ENCODE measurements around the gene TXNRD1. TPM values are rescaled to one million over a fixed set of nuclear protein-coding genes. Genes with fewer than 3 reads are reported as not detected.
"Not testable (repeated sequence)": the region's sequence is repeated elsewhere in the genome, so short reads cannot be mapped to it uniquely, and the experiment has no call there.

TXNRD1 gene
- total and polyA plus RNA-seq, 4 donors: 23.6 to 70.8 (median 55.7) TPM

DNA sequence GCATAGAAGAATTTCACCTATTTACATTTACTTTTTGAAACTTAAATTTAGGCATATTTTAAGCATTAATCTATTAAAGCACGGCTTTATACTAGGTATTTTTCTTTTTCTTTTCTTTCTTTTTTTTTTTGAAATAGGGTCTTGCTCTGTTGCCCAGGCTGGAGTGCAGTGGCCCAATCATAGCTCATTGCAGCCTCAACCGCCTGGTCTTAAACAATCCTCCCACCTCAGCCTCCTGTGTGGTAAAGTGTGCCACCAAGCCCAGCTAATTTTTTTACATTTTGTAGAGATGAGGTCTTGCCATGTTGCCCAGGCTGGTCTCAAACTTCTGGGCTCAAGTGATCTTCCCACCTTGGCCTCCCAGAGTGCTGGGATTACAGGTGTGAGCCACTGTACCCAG is 2.9 kb downstream of the TXNRD1 start:
- H3K36me3 ChIP-seq (ENCODE audit: control insufficient read depth in 4 of 4, insufficient read depth in 3 of 4, low read depth in 1 of 4, low read length in 3 of 4); H3K9me3 ChIP-seq (ENCODE audit: control insufficient read depth in 4 of 4, low read length in 3 of 4); DNase-seq (ENCODE audit: low spot score); H3K27ac ChIP-seq (ENCODE audit: low read depth in 1 of 2, low read length in 2 of 2); H3K9ac ChIP-seq (ENCODE audit: low read depth in 1 of 2, low read length in 2 of 2); H3K4me1 ChIP-seq (ENCODE audit: control insufficient read depth in 4 of 4, insufficient read depth in 4 of 4, low read length in 3 of 4); H3K27me3 ChIP-seq (ENCODE audit: control insufficient read depth in 4 of 4, insufficient read depth in 4 of 4, low read length in 3 of 4); H3K4me3 ChIP-seq (ENCODE audit: low read depth in 1 of 3, low read length in 3 of 3): not testable (repeated sequence)
- 98% methylated on average over 2 of the region's 2 CpGs for WGBS

- 93% methylated on average over 1 of the region's 1 CpG for WGBS
- Histone ChIP-seq H3K9ac (ENCODE audit: low read depth in 1 of 2, low read length in 2 of 2) (no peak overlapping the region), H3K27me3 (ENCODE audit: control insufficient read depth in 4 of 4, insufficient read depth in 4 of 4, low read length in 3 of 4) (no peaks in the 10 kb centered on the region), H3K36me3 (ENCODE audit: control insufficient read depth in 4 of 4, insufficient read depth in 3 of 4, low read depth in 1 of 4, low read length in 3 of 4) (no peaks in the 10 kb centered on the region), H3K4me3 (ENCODE audit: low read depth in 1 of 3, low read length in 3 of 3) (no peak overlapping the region), H3K9me3 (ENCODE audit: control insufficient read depth in 4 of 4, low read length in 3 of 4) (no peaks in the 10 kb centered on the region), H3K4me1 (ENCODE audit: control insufficient read depth in 4 of 4, insufficient read depth in 4 of 4, low read length in 3 of 4) (peaks cover 0 to 9% (median 4%) of the 10 kb centered on the region in 4 donors), H3K27ac (ENCODE audit: low read depth in 1 of 2, low read length in 2 of 2) (peak overlapping the region in 1 of 2 donors; percentile 2)
- no peak for TF ChIP-seq YY1 (IDR thresholded peaks at IDR 0.05)
- TF ChIP-seq FOXA1 (IDR thresholded peaks at IDR 0.05): no peak
- TF ChIP-seq, protein P1, sequence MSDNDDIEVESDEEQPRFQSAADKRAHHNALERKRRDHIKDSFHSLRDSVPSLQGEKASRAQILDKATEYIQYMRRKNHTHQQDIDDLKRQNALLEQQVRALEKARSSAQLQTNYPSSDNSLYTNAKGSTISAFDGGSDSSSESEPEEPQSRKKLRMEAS (IDR thresholded peaks at IDR 0.05): no peak
- TF ChIP-seq GABPA (IDR thresholded peaks at IDR 0.05 in 1 of 2, conservative IDR thresholded peaks at IDR 0.05 in 1 of 2): no peak
- no peak for TF ChIP-seq NR2F2 (IDR thresholded peaks at IDR 0.05)
- TF ChIP-seq TAF1 (conservative IDR thresholded peaks at IDR 0.05): no peak
- TF ChIP-seq, protein P2, sequence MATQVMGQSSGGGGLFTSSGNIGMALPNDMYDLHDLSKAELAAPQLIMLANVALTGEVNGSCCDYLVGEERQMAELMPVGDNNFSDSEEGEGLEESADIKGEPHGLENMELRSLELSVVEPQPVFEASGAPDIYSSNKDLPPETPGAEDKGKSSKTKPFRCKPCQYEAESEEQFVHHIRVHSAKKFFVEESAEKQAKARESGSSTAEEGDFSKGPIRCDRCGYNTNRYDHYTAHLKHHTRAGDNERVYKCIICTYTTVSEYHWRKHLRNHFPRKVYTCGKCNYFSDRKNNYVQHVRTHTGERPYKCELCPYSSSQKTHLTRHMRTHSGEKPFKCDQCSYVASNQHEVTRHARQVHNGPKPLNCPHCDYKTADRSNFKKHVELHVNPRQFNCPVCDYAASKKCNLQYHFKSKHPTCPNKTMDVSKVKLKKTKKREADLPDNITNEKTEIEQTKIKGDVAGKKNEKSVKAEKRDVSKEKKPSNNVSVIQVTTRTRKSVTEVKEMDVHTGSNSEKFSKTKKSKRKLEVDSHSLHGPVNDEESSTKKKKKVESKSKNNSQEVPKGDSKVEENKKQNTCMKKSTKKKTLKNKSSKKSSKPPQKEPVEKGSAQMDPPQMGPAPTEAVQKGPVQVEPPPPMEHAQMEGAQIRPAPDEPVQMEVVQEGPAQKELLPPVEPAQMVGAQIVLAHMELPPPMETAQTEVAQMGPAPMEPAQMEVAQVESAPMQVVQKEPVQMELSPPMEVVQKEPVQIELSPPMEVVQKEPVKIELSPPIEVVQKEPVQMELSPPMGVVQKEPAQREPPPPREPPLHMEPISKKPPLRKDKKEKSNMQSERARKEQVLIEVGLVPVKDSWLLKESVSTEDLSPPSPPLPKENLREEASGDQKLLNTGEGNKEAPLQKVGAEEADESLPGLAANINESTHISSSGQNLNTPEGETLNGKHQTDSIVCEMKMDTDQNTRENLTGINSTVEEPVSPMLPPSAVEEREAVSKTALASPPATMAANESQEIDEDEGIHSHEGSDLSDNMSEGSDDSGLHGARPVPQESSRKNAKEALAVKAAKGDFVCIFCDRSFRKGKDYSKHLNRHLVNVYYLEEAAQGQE (IDR thresholded peaks at IDR 0.05): no peak
- no peak for TF ChIP-seq JUND (IDR thresholded peaks at IDR 0.05)
- no peak for TF ChIP-seq FOXA2 (IDR thresholded peaks at IDR 0.05)
- TF ChIP-seq EGR1 (IDR thresholded peaks at IDR 0.05; ENCODE audit: low read depth in 2 of 2): no peak
- TF ChIP-seq, protein P3, sequence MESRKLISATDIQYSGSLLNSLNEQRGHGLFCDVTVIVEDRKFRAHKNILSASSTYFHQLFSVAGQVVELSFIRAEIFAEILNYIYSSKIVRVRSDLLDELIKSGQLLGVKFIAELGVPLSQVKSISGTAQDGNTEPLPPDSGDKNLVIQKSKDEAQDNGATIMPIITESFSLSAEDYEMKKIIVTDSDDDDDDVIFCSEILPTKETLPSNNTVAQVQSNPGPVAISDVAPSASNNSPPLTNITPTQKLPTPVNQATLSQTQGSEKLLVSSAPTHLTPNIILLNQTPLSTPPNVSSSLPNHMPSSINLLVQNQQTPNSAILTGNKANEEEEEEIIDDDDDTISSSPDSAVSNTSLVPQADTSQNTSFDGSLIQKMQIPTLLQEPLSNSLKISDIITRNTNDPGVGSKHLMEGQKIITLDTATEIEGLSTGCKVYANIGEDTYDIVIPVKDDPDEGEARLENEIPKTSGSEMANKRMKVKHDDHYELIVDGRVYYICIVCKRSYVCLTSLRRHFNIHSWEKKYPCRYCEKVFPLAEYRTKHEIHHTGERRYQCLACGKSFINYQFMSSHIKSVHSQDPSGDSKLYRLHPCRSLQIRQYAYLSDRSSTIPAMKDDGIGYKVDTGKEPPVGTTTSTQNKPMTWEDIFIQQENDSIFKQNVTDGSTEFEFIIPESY (IDR thresholded peaks at IDR 0.05): no peak
- TF ChIP-seq RXRA (IDR thresholded peaks at IDR 0.05): no peak
- no peak for TF ChIP-seq ATF3 (IDR thresholded peaks at IDR 0.05)
- no peak for TF ChIP-seq SP1 (IDR thresholded peaks at IDR 0.05)
- DNase-seq (ENCODE audit: low spot score): no peak
These were observed 3.4 kb downstream of the TXNRD1 start for GRCh38 chr12:104218935-104219334.
